GM12878 (cell line): ENCODE data around the gene C3orf22. TPM values are rescaled to one million over a fixed set of nuclear protein-coding genes. Genes with fewer than 3 reads are reported as not detected.

Experiments used
- ATAC-seq: fragments of 200-7000 bp; cut with Tn5 transposase; 3 replicates; pipeline ENCODE4 v1.9.1; 2020; ENCODE audit warnings: mild to moderate bottlenecking, moderate library complexity
- BruUV-seq: library from RNA; stranded (reverse); fragments of 400-500 nt; replicated peaks from 2 replicates; lab custom pipeline; 2021; lab: Mats Ljungman, UMichigan
- CTCF ChIA-PET: fragments of 300-600 bp; sonication (Branson Sonifier 250); formaldehyde crosslinking; extraction: SDS; loops from one replicate; lab custom pipeline; 2021; ENCODE audit warnings: inconsistent platforms; lab: Yijun Ruan, JAX
- POLR2A ChIA-PET: fragments of 350-600 bp; formaldehyde crosslinking; extraction: SDS; loops from one replicate; lab custom pipeline; 2021; ENCODE audit warnings: inconsistent platforms; lab: Charles Lee
- RAD21 ChIA-PET: fragments of 300-600 bp; sonication (Branson Sonifier 250); formaldehyde crosslinking; loops from one replicate; lab custom pipeline; 2023; ENCODE audit warnings: antibody characterized with exemption; ENCODE audit not compliant: unreplicated experiment; lab: Charles Lee
- SMC1A ChIA-PET: fragments of 300-600 bp; sonication (Branson Sonifier 250); formaldehyde crosslinking; loops from one replicate; lab custom pipeline; 2023; ENCODE audit not compliant: unreplicated experiment, uncharacterized antibody; lab: Charles Lee
- DNase-seq: peaks from one replicate; pipeline ENCODE4 v3.0.0-alpha.2; 2011; ENCODE audit warnings: low read depth, low spot score
- FAIRE-seq: peaks from 3 replicates; lab custom pipeline; 2011; peaks lifted over from hg19 to GRCh38; lab: Jason Lieb, UNC
- H2AFZ ChIP-seq: 2 replicates; pipeline ENCODE4 v1.6.0; 2011; ENCODE audit warnings: low read depth, low read length, control low read depth; ENCODE audit not compliant: control insufficient read depth
- H3K27ac ChIP-seq: 2 replicates; pipeline ENCODE4 v1.5.1; 2011; ENCODE audit warnings: control low read depth; ENCODE audit not compliant: control insufficient read depth, insufficient read depth
- H3K27me3 ChIP-seq, 2 experiments: replicated peaks in 1 of 2; 2 replicates each; pipeline versions ENCODE4 v1.6.0 to v1.6.1; 2011; ENCODE audit warnings: low read length in 1 of 2; ENCODE audit not compliant: control insufficient read depth in 2 of 2, insufficient read depth in 2 of 2
- H3K36me3 ChIP-seq, 2 experiments: 2 replicates each; pipeline ENCODE4 v1.5.1; 2011; ENCODE audit warnings: low read length in 1 of 2; ENCODE audit not compliant: control insufficient read depth in 2 of 2, insufficient read depth in 2 of 2
- H3K4me1 ChIP-seq: 2 replicates; pipeline ENCODE4 v1.6.1; 2011; ENCODE audit warnings: mild to moderate bottlenecking, low read length, moderate library complexity, mixed read lengths; ENCODE audit not compliant: control insufficient read depth, insufficient read depth
- H3K4me2 ChIP-seq: 2 replicates; pipeline ENCODE4 v1.6.0; 2011; ENCODE audit warnings: control low read depth; ENCODE audit not compliant: control insufficient read depth, insufficient read depth
- H3K4me3 ChIP-seq: fragments of 200-600 bp; sonication (generic); 2 replicates; pipeline ENCODE4 v1.5.1; 2016
- H3K79me2 ChIP-seq: 2 replicates; pipeline ENCODE4 v1.6.0; 2011; ENCODE audit warnings: low read length; ENCODE audit not compliant: control insufficient read depth, insufficient read depth
- H3K9ac ChIP-seq: 2 replicates; pipeline ENCODE4 v1.8.0; 2011; ENCODE audit warnings: low read length, control low read depth, mixed read lengths; ENCODE audit not compliant: control insufficient read depth, insufficient read depth
- H3K9me3 ChIP-seq: replicated peaks from 3 replicates; pipeline ENCODE4 v1.5.1; 2011; ENCODE audit warnings: mild to moderate bottlenecking, low read length; ENCODE audit not compliant: control insufficient read depth, insufficient read depth
- H4K20me1 ChIP-seq: 2 replicates; pipeline ENCODE4 v1.6.0; 2011; ENCODE audit not compliant: control insufficient read depth, insufficient read depth
- GATAD2B ChIP-seq: fragments of 450-650 bp; conservative IDR thresholded peaks from 2 replicates; pipeline ENCODE4 v1.6.1; 2017; ENCODE audit warnings: low read depth, mild to moderate bottlenecking, moderate library complexity
- IKZF1 ChIP-seq: fragments of 450-650 bp; conservative IDR thresholded peaks from 2 replicates; pipeline ENCODE4 v1.6.1; 2017; ENCODE audit warnings: antibody characterized with exemption, mild to moderate bottlenecking
- RELB ChIP-seq: fragments of 450-650 bp; IDR thresholded peaks from 2 replicates; pipeline ENCODE4 v1.6.1; 2017; ENCODE audit warnings: low read depth, mild to moderate bottlenecking, moderate library complexity
- SKIL ChIP-seq: fragments of 450-650 bp; IDR thresholded peaks from 2 replicates; pipeline ENCODE4 v1.6.1; 2017; ENCODE audit warnings: mild to moderate bottlenecking, low read depth, inconsistent platforms; ENCODE audit not compliant: poor library complexity, severe bottlenecking
- WGBS: methylation state at CpG from one replicate; pipeline ENCODE4 v1.1.6; 2016; ENCODE audit warnings: low lambda C conversion rate; ENCODE audit not compliant: insufficient replicate concordance, insufficient coverage; ENCODE audit errors: missing lambda C conversion rate; 5-methylcytosine and 5-hydroxymethylcytosine counted together
- in situ Hi-C: fragments of 300-500 bp; cut with MboI; formaldehyde crosslinking; loops from 9 replicates; pipeline ENCODE4 v1.14.3; 2018; ENCODE audit warnings: mixed read lengths
- intact Hi-C: fragments of 100-400 bp; cut with micrococcal nuclease; formaldehyde crosslinking; loops from one replicate; pipeline ENCODE4 v1.14.2; 2022; ENCODE audit not compliant: unreplicated experiment
- polyA plus RNA-seq, 11 experiments: library from polyadenylated mRNA; depleted of rRNA in 4 of 11; unstranded in 6 of 11; stranded (reverse) in 5 of 11; fragments of >200 nt; fragmentation: Nextera tagmentation in 4 of 11; fragmentation: Illumina TruSeq in 1 of 11; extraction: Ambion mirVana in 4 of 11; extraction: Trizol in 1 of 11; gene quantifications; 1 replicate in 1 of 11; 2 replicates in 10 of 11; pipeline versions ENCODE4 v1.2.1 to v1.2.3, GENCODE V29; 2011 to 2016; ENCODE audit warnings: inconsistent platforms in 2 of 11, missing spikeins in 2 of 11, low read depth in 1 of 11
- total RNA-seq, 4 experiments: library from RNA; depleted of rRNA in 3 of 4; stranded (reverse); fragments of >200 nt in 3 of 4; fragmentation: Illumina TruSeq in 1 of 4; extraction: Trizol in 1 of 4; gene quantifications; 2 replicates each; pipeline versions ENCODE4 v1.2.1 to v1.2.3, GENCODE V29; 2013 to 2021

C3orf22 gene
- total and polyA plus RNA-seq, 10 of the 15 experiments (the other 5 are each of a cell fraction or from before 2014, with no cell fraction given) = not detected

- RAD21 ChIA-PET = no interaction called here
- peaks cover 0 to 2% of the 10 kb centered on the region in 2 experiments; a peak in 2 of 4 replicates for H3K27me3 ChIP-seq
- BruUV-seq = no TSS peak
- intact Hi-C loops = no loop called here
- no peak overlapping the region for H3K4me2 ChIP-seq
- no peak overlapping the region for H3K27ac ChIP-seq
- ATAC-seq (no peak), DNase-seq (no peak), FAIRE-seq (no peak)
- TF ChIP-seq SKIL (no peak), IKZF1 (no peak), GATAD2B (no peak), RELB (no peak)
- POLR2A ChIA-PET = no interaction called here
- in situ Hi-C loops = no loop called here
- CTCF ChIA-PET = no interaction called here
- SMC1A ChIA-PET = no interaction called here
- 76% methylated on average over 10 of the region's 10 CpGs for WGBS
- no peaks in the 10 kb centered on the region for H3K36me3 ChIP-seq
- H3K79me2 ChIP-seq = no peaks in the 10 kb centered on the region
- H4K20me1 ChIP-seq = no peaks in the 10 kb centered on the region
- H3K4me3 ChIP-seq = no peak overlapping the region
- H2AFZ ChIP-seq = no peak overlapping the region
- no peak overlapping the region for H3K9ac ChIP-seq
- no peaks in the 10 kb centered on the region for H3K4me1 ChIP-seq
- no peaks in the 10 kb centered on the region for H3K9me3 ChIP-seq
Observed at GRCh38 chr3:126539558-126540250, 19.0 kb downstream of the C3orf22 start.
